ENCODE results near the gene CCR5.
"Not testable (repeated sequence)": the region's sequence is repeated elsewhere in the genome, so short reads cannot be mapped to it uniquely, and the experiment has no call there.

Gene CCR5

GRCh38 chr3:46370839-46371518, at the start of gene CCR5:
Gene CCR5, plus strand, starts transcription at chr3:46370946. Its CDS starts 1,957 bp downstream, at chr3:46372903.
- peak; percentile 19 for DNase-seq (ENCODE audit: low read depth)

- DNase-seq (ENCODE audit: low read depth), result no peak
Observed at GRCh38 chr3:46321461-46322104, 49.2 kb upstream of the CCR5 start.

- no peak for DNase-seq (ENCODE audit: low read depth)
Observed at GRCh38 chr3:46324036-46324435, 46.7 kb upstream of the CCR5 start.

- no peak for DNase-seq (ENCODE audit: low read depth)
Observed at GRCh38 chr3:46325645-46326300, 45.0 kb upstream of the CCR5 start.

GRCh38 chr3:46330676-46331075, 40.1 kb upstream of the CCR5 start:
- not testable (repeated sequence) for DNase-seq (ENCODE audit: low read depth)

GRCh38 chr3:46334741-46335478, 35.8 kb upstream of the CCR5 start:
- DNase-seq (ENCODE audit: low read depth), result no peak

GRCh38 chr3:46335541-46335940, 35.2 kb upstream of the CCR5 start:
- no peak for DNase-seq (ENCODE audit: low read depth)

- no peak for DNase-seq (ENCODE audit: low read depth)
Observed at GRCh38 chr3:46337911-46338310, 32.8 kb upstream of the CCR5 start.

GRCh38 chr3:46338840-46339239, 31.9 kb upstream of the CCR5 start:
- DNase-seq (ENCODE audit: low read depth), result no peak

GRCh38 chr3:46344476-46344875, 26.3 kb upstream of the CCR5 start:
- no peak for DNase-seq (ENCODE audit: low read depth)

GRCh38 chr3:46348823-46349482, 21.8 kb upstream of the CCR5 start:
- DNase-seq (ENCODE audit: low read depth), result no peak

- DNase-seq (ENCODE audit: low read depth), result no peak
Observed at GRCh38 chr3:46349484-46350261, 21.1 kb upstream of the CCR5 start.

- DNase-seq (ENCODE audit: low read depth), result no peak
Observed at GRCh38 chr3:46350262-46350565, 20.5 kb upstream of the CCR5 start.

- no peak for DNase-seq (ENCODE audit: low read depth)
Observed at GRCh38 chr3:46351646-46352045, 19.1 kb upstream of the CCR5 start.

GRCh38 chr3:46353090-46353489, 17.7 kb upstream of the CCR5 start:
- DNase-seq (ENCODE audit: low read depth), result no peak

GRCh38 chr3:46353647-46354410, 16.9 kb upstream of the CCR5 start, which contains the start of gene CCR2:
Gene CCR2, plus strand, starts transcription at chr3:46354111. Its CDS starts 3,417 bp downstream, at chr3:46357528.
- DNase-seq (ENCODE audit: low read depth), result no peak

- no peak for DNase-seq (ENCODE audit: low read depth)
Observed at GRCh38 chr3:46354478-46354877, 16.3 kb upstream of the CCR5 start.

GRCh38 chr3:46354984-46355383, 15.8 kb upstream of the CCR5 start:
- no peak for DNase-seq (ENCODE audit: low read depth)

GRCh38 chr3:46356276-46356675, 14.5 kb upstream of the CCR5 start:
- DNase-seq (ENCODE audit: low read depth), result no peak

GRCh38 chr3:46356909-46357308, 13.8 kb upstream of the CCR5 start:
- DNase-seq (ENCODE audit: low read depth), result no peak

GRCh38 chr3:46358466-46358865, 12.3 kb upstream of the CCR5 start:
- no peak for DNase-seq (ENCODE audit: low read depth)

Measured in T-helper 22 cell (primary cell).